NCI-H82 (cell line): ENCODE results near the gene LYRM1.
"Not testable (repeated sequence)": the region's sequence is repeated elsewhere in the genome, so short reads cannot be mapped to it uniquely, and the experiment has no call there.

Experiments used
- DNase-seq: peaks from one replicate; lab custom pipeline; 2025; lab: John Stamatoyannopoulos, UW

Gene LYRM1

GRCh38 chr16:20937736-20938135 is 37.2 kb downstream of the LYRM1 start:
- DNase-seq, result no peak

- no peak for DNase-seq
Measured at GRCh38 chr16:20938426-20938825, 37.9 kb downstream of the LYRM1 start.

GRCh38 chr16:20939611-20940010 is 39.0 kb downstream of the LYRM1 start:
- DNase-seq, result no peak

GRCh38 chr16:20940871-20941635 is 40.5 kb downstream of the LYRM1 start:
- DNase-seq, result no peak

GRCh38 chr16:20941636-20941926 is 41.0 kb downstream of the LYRM1 start:
- DNase-seq, result no peak

GRCh38 chr16:20942256-20942655 is 41.7 kb downstream of the LYRM1 start:
- DNase-seq, result no peak

- peak; percentile 10 for DNase-seq
Measured at GRCh38 chr16:20944861-20945574, 44.4 kb downstream of the LYRM1 start.

- not testable (repeated sequence) for DNase-seq
Measured at GRCh38 chr16:20945575-20945875, 45.0 kb downstream of the LYRM1 start.

- DNase-seq, result no peak
Measured at GRCh38 chr16:20946015-20946629, 45.6 kb downstream of the LYRM1 start.

GRCh38 chr16:20948444-20948843 is 47.9 kb downstream of the LYRM1 start:
- DNase-seq, result peak; percentile 59

- no peak for DNase-seq
Measured at GRCh38 chr16:20949660-20950059, 49.1 kb downstream of the LYRM1 start.

GRCh38 chr16:20950294-20950693 is 49.7 kb downstream of the LYRM1 start:
- DNase-seq, result no peak

GRCh38 chr16:20952139-20952920 is 51.8 kb downstream of the LYRM1 start:
- no peak for DNase-seq

GRCh38 chr16:20954574-20954973 is 54.0 kb downstream of the LYRM1 start:
- DNase-seq, result no peak

GRCh38 chr16:20956319-20956718 is 55.7 kb downstream of the LYRM1 start:
- DNase-seq, result no peak

GRCh38 chr16:20957153-20957552 is 56.6 kb downstream of the LYRM1 start:
- no peak for DNase-seq

- DNase-seq, result no peak
Measured at GRCh38 chr16:20960899-20961298, 60.3 kb downstream of the LYRM1 start.

GRCh38 chr16:20968765-20969164 is 68.2 kb downstream of the LYRM1 start:
- DNase-seq, result no peak

GRCh38 chr16:20969386-20969785 is 68.8 kb downstream of the LYRM1 start:
- no peak for DNase-seq

GRCh38 chr16:20971401-20971800 is 70.8 kb downstream of the LYRM1 start:
- DNase-seq, result no peak

GRCh38 chr16:20973201-20973600 is 72.6 kb downstream of the LYRM1 start:
- DNase-seq, result not testable (repeated sequence)
